K562 (cell line): ENCODE results near the gene ZFAND2B.

Experiments used
- SMARCC2 ChIP-seq: fragments of 450-650 bp; IDR thresholded peaks from 2 replicates; pipeline ENCODE4 v1.6.1; 2017; ENCODE audit warnings: antibody characterized with exemption, moderate library complexity, mild to moderate bottlenecking, low read depth
- TF ChIP-seq, protein P1 (sequence below): sonication (generic); formaldehyde crosslinking; IDR thresholded peaks from 2 replicates; pipeline ENCODE4 v1.8.0; 2022; ENCODE audit warnings: missing genetic modification reagents, mild to moderate bottlenecking, moderate library complexity, borderline replicate concordance

DNA sequence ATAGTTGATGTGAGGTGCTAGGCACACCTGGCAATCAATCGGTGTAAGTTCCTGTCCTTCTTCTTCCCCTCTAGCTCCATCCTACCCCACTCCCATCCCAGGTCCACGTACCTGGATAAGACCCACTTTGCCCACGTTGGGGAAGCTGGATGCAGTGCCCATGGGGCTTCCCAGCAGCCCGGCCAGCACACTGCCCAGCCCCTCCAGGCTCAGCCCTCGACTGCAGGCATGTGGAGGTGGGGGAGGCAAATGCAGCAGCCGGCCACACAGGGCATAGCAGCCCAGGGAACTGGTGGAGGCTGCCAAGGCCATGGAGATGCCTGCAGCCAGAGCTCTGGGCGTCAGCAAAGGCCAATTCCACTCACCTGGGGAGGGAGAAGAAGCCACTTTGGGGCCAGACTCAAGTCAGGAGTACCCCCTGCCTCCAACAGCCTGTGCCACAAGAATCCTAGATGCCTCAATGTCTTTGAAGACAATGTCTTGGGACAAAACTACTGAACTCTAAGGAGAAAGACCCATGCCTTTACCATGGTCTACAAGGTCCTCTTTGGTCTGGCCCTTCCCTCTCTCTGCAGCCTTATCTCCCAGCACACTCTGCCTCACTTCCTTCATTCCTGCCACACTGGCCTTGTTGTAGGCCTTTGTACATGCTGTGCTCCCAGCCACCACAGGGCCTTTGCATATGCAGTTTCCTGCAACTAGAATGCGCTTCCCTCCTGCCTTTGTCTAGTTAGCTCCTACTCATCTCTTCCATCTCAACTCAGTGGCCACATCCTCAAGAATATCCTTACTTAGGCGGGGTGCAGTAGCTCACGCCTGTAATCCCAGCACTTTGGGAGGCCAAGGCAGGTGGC lies 41.3 kb upstream of the ZFAND2B start:
- TF ChIP-seq SMARCC2, result no peak
- TF ChIP-seq, protein P1, sequence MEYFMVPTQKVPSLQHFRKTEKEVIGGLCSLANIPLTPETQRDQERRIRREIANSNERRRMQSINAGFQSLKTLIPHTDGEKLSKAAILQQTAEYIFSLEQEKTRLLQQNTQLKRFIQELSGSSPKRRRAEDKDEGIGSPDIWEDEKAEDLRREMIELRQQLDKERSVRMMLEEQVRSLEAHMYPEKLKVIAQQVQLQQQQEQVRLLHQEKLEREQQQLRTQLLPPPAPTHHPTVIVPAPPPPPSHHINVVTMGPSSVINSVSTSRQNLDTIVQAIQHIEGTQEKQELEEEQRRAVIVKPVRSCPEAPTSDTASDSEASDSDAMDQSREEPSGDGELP (CRISPR knock-in tag), result no peak
